K562 (cell line): ENCODE results near the gene TRIM38. TPM values are rescaled to one million over a fixed set of nuclear protein-coding genes. Genes with fewer than 3 reads are reported as not detected.

ENCODE experiments used
- CAMTA2 ChIP-seq: fragments of 250-450 bp; sonication (Bioruptor Pico); conservative IDR thresholded peaks from 2 replicates; pipeline ENCODE4 v1.5.1; 2022
- CREB3L1 ChIP-seq: fragments of 450-650 bp; IDR thresholded peaks from 2 replicates; pipeline ENCODE4 v1.6.1; 2014; ENCODE audit warnings: low read depth, mild to moderate bottlenecking, moderate library complexity, borderline replicate concordance
- ESRRA ChIP-seq: fragments of 450-650 bp; IDR thresholded peaks from 2 replicates; pipeline ENCODE4 v1.6.1; 2014; ENCODE audit warnings: low read depth, mild to moderate bottlenecking, moderate library complexity, borderline replicate concordance
- GTF2F1 ChIP-seq: IDR thresholded peaks from 2 replicates; pipeline ENCODE4 v1.6.1; 2011; ENCODE audit warnings: low read depth, low read length, improper control_type of control experiment
- KDM1A ChIP-seq, 2 experiments: fragments of 450-650 bp; IDR thresholded peaks; 2 replicates each; pipeline ENCODE4 v1.6.1; 2016; ENCODE audit warnings: mild to moderate bottlenecking in 2 of 2
- MNT ChIP-seq, 2 experiments: fragments of 450-650 bp; conservative IDR thresholded peaks; 2 replicates each; pipeline ENCODE4 v1.6.1; 2017; ENCODE audit warnings: mild to moderate bottlenecking in 2 of 2, moderate library complexity in 2 of 2
- MYBL2 ChIP-seq, 2 experiments: fragments of 450-650 bp in 1 of 2; sonication (generic) in 1 of 2; formaldehyde crosslinking in 1 of 2; IDR thresholded peaks; 2 replicates each; pipeline versions ENCODE4 v1.6.1 to v1.8.1; 2017 to 2022; ENCODE audit warnings: borderline replicate concordance in 1 of 2, inconsistent platforms in 1 of 2, low read depth in 1 of 2, mild to moderate bottlenecking in 1 of 2, missing genetic modification reagents in 1 of 2, moderate library complexity in 1 of 2
- NR4A1 ChIP-seq, 2 experiments: fragments of 250-450 bp in 1 of 2; fragments of 450-650 bp in 1 of 2; sonication (Bioruptor Pico) in 1 of 2; IDR thresholded peaks; 2 replicates each; pipeline versions ENCODE4 v1.4.0 to v1.6.1; 2016 to 2020; ENCODE audit warnings: mild to moderate bottlenecking in 2 of 2, missing compliant biosample characterization in 1 of 2, missing genetic modification characterization in 1 of 2, moderate library complexity in 1 of 2
- PHB2 ChIP-seq: fragments of 450-650 bp; IDR thresholded peaks from 2 replicates; pipeline ENCODE4 v1.6.1; 2017; ENCODE audit warnings: low read depth
- PHF21A ChIP-seq: fragments of 450-650 bp; IDR thresholded peaks from 2 replicates; pipeline ENCODE4 v1.6.1; 2017; ENCODE audit warnings: low read depth, borderline replicate concordance
- PYGO2 ChIP-seq: fragments of 450-650 bp; IDR thresholded peaks from 2 replicates; pipeline ENCODE4 v1.6.1; 2016; ENCODE audit warnings: mild to moderate bottlenecking, missing genetic modification characterization, moderate library complexity, missing compliant biosample characterization
- RBM22 ChIP-seq: fragments of 200-400 bp; formaldehyde crosslinking; IDR thresholded peaks from 2 replicates; pipeline ENCODE4 v1.6.1; 2018; ENCODE audit warnings: low read length, low read depth; ENCODE audit not compliant: poor library complexity, severe bottlenecking
- RCOR1 ChIP-seq, 2 experiments: IDR thresholded peaks; 2 replicates each; pipeline ENCODE4 v1.6.1; 2012; ENCODE audit warnings: low read depth in 2 of 2, low read length in 2 of 2, borderline replicate concordance in 1 of 2, improper control_type of control experiment in 1 of 2
- RHOXF2B ChIP-seq: fragments of 250-450 bp; sonication (Bioruptor Pico); conservative IDR thresholded peaks from 2 replicates; pipeline ENCODE4 v1.5.1; 2021
- RNF2 ChIP-seq: sonication (generic); IDR thresholded peaks from 2 replicates; pipeline ENCODE4 v1.6.1; 2016
- SAFB2 ChIP-seq: fragments of 200-400 bp; formaldehyde crosslinking; IDR thresholded peaks from 2 replicates; pipeline ENCODE4 v1.6.1; 2018; ENCODE audit warnings: borderline replicate concordance, low read length, low read depth, moderate library complexity; ENCODE audit not compliant: severe bottlenecking
- SMAD2 ChIP-seq: fragments of 150-350 bp; IDR thresholded peaks from 2 replicates; pipeline ENCODE4 v1.6.1; 2014; ENCODE audit warnings: low read depth, mild to moderate bottlenecking, low read length
- SMARCA5 ChIP-seq: fragments of 450-650 bp; IDR thresholded peaks from 2 replicates; pipeline ENCODE4 v1.6.1; 2016
- SNRNP70 ChIP-seq: fragments of 200-400 bp; formaldehyde crosslinking; optimal IDR thresholded peaks from 2 replicates; pipeline ENCODE3; 2017; ENCODE audit warnings: low read depth, low read length
- TAF15 ChIP-seq: fragments of 200-400 bp; formaldehyde crosslinking; IDR thresholded peaks from 2 replicates; pipeline ENCODE4 v1.6.1; 2017; ENCODE audit warnings: mild to moderate bottlenecking, low read depth, low read length, moderate library complexity
- TRIM24 ChIP-seq, 2 experiments: fragments of 450-650 bp; IDR thresholded peaks; 2 replicates each; pipeline ENCODE4 v1.6.1; 2016
- TRIM28 ChIP-seq: fragments of 450-650 bp; IDR thresholded peaks from 2 replicates; pipeline ENCODE4 v1.6.1; 2017
- ZHX1 ChIP-seq: fragments of 150-350 bp; conservative IDR thresholded peaks from 2 replicates; pipeline ENCODE4 v1.6.1; 2014; ENCODE audit warnings: low read length
- ZNF263 ChIP-seq: sonication (generic); formaldehyde crosslinking; IDR thresholded peaks from 2 replicates; pipeline ENCODE4 v1.8.0; 2022; ENCODE audit warnings: mild to moderate bottlenecking, missing genetic modification reagents, borderline replicate concordance
- polyA plus RNA-seq, 8 experiments: library from polyadenylated mRNA; depleted of rRNA in 4 of 8; stranded (reverse) in 5 of 8; unstranded in 3 of 8; fragments of >200 nt; fragmentation: Nextera tagmentation in 2 of 8; fragmentation: Illumina TruSeq in 1 of 8; extraction: Ambion mirVana in 2 of 8; extraction: Trizol in 1 of 8; gene quantifications; 2 replicates each; pipeline versions ENCODE4 v1.2.1 to v1.2.3, GENCODE V29; 2011 to 2014; ENCODE audit warnings: inconsistent platforms in 1 of 8, missing spikeins in 1 of 8
- total RNA-seq, 7 experiments: library from RNA; depleted of rRNA in 6 of 7; stranded (reverse); fragments of >200 nt in 6 of 7; fragmentation: Illumina TruSeq in 2 of 7; extraction: Trizol in 2 of 7; gene quantifications; 2 replicates each; pipeline versions ENCODE4 v1.2.1 to v1.2.3, GENCODE V29; 2011 to 2021; ENCODE audit warnings: low replicate concordance in 1 of 7

TRIM38 gene
- total and polyA plus RNA-seq, 9 of the 15 experiments (the other 6 are each of a cell fraction or from before 2014, with no cell fraction given) = 1.7 to 6.7 (median 6.3) TPM

GRCh38 chr6:25971187-25971821, 8.7 kb downstream of the TRIM38 start (continued):
- TF ChIP-seq CREB3L1 (no peak; the same call in 1 of the 2 replicates), RHOXF2B (CRISPR knock-in tag) (no peak), KDM1A (IDR thresholded peaks at IDR 0.05) (peak; percentile 96), RCOR1 (IDR thresholded peaks at IDR 0.05; ENCODE audit: borderline replicate concordance in 1 of 2, low read depth in 2 of 2, low read length in 2 of 2) (peak; percentile 90 to 99), SNRNP70 (no peak), SMAD2 (no peak), CAMTA2 (CRISPR knock-in tag) (no peak), TRIM28 (no peak), TAF15 (no peak), GTF2F1 (no peak), MYBL2 (IDR thresholded peaks at IDR 0.05; ENCODE audit: low read depth) (no peak), MYBL2 (CRISPR knock-in tag; IDR thresholded peaks at IDR 0.05; ENCODE audit: borderline replicate concordance) (no peak), PHB2 (no peak), TRIM24 (IDR thresholded peaks at IDR 0.05) (peak; percentile 37 to 72; a peak in 3 of 4 replicates), MNT (conservative IDR thresholded peaks at IDR 0.05) (peak in 1 of 2 experiments; percentile 57; a peak in 2 of 4 replicates), RNF2 (peak; percentile 58; the same call in 1 of the 2 replicates), RBM22 (no peak), ZNF263 (CRISPR knock-in tag) (no peak), NR4A1 (CRISPR knock-in tag; IDR thresholded peaks at IDR 0.05) (no peak), NR4A1 (tag; IDR thresholded peaks at IDR 0.05) (no peak), SMARCA5 (no peak), ZHX1 (no peak), PHF21A (no peak), ESRRA (no peak), PYGO2 (tag) (no peak), SAFB2 (no peak)
